OCI-LY3 (cell line): ENCODE measurements around the gene FBXW8.

Experiments used
- CTCF ChIP-seq: fragments of 200-600, 300-600 bp; sonication (generic); IDR thresholded peaks from 2 replicates; pipeline ENCODE4 v1.5.1; 2014; ENCODE audit warnings: antibody characterized with exemption, low read length, low read depth
- EZH2phosphoT487 ChIP-seq: fragments of 200-600 bp; shearing (Covaris generic); IDR thresholded peaks from 2 replicates; pipeline ENCODE4 v1.6.1; 2018; ENCODE audit warnings: antibody characterized with exemption, mixed run types, low read depth

GRCh38 chr12:116910645-116911451, at the start of gene FBXW8:
- TF ChIP-seq CTCF (no peak), EZH2phosphoT487 (no peak)
